Neural progenitor cell (in vitro differentiated cells): Measurements from ENCODE around the gene PA2G4. TPM values are rescaled to one million over a fixed set of nuclear protein-coding genes. Genes with fewer than 3 reads are reported as not detected.

Experiments used
- DNase-seq: peaks from one replicate; pipeline ENCODE4 v3.0.0-alpha.2; 2016; ENCODE audit warnings: low spot score
- H2AFZ ChIP-seq: fragments of 200-600 bp; sonication (generic); replicated peaks from 2 replicates; pipeline ENCODE4 v1.6.1; 2016; ENCODE audit warnings: antibody characterized with exemption
- H3F3A ChIP-seq: fragments of 200-600 bp; sonication (generic); 2 replicates; pipeline ENCODE4 v1.6.1; 2016; ENCODE audit warnings: antibody characterized with exemption, low read depth
- H3K27ac ChIP-seq: fragments of 200-600 bp; sonication (generic); 2 replicates; pipeline ENCODE4 v1.5.1; 2016; ENCODE audit warnings: mild to moderate bottlenecking
- H3K27me3 ChIP-seq: fragments of 200-600 bp; sonication (generic); 2 replicates; pipeline ENCODE4 v1.6.1; 2016; ENCODE audit warnings: mild to moderate bottlenecking, moderate library complexity
- H3K36me3 ChIP-seq: fragments of 200-600 bp; sonication (generic); 2 replicates; pipeline ENCODE4 v1.5.1; 2016
- H3K4me1 ChIP-seq: fragments of 200-600 bp; sonication (generic); 2 replicates; pipeline ENCODE4 v1.6.1; 2016; ENCODE audit warnings: mixed run types
- H3K4me2 ChIP-seq: fragments of 200-600 bp; sonication (generic); 2 replicates; pipeline ENCODE4 v1.6.1; 2016
- H3K4me3 ChIP-seq: fragments of 200-600 bp; sonication (generic); 2 replicates; pipeline ENCODE4 v1.5.1; 2016
- H3K79me2 ChIP-seq: fragments of 200-600 bp; sonication (generic); 2 replicates; pipeline ENCODE4 v1.6.1; 2016; ENCODE audit warnings: low read depth
- H3K9ac ChIP-seq: fragments of 200-600 bp; sonication (generic); 2 replicates; pipeline ENCODE4 v1.6.1; 2016
- H3K9me3 ChIP-seq: fragments of 200-600 bp; sonication (generic); 2 replicates; pipeline ENCODE4 v1.5.1; 2016; ENCODE audit warnings: low read depth
- H4K20me1 ChIP-seq: fragments of 200-600 bp; sonication (generic); 2 replicates; pipeline ENCODE4 v1.6.1; 2016; ENCODE audit warnings: low read depth
- H3K27ac Mint-ChIP-seq: 3 replicates; pipeline ENCODE4 v1.8.0; 2021; ENCODE audit warnings: mixed read lengths
- H3K27me3 Mint-ChIP-seq: 2 replicates; pipeline ENCODE4 v1.8.0; 2022; ENCODE audit warnings: low read depth, mild to moderate bottlenecking, inconsistent platforms, moderate library complexity, mixed read lengths; ENCODE audit not compliant: insufficient read depth
- H3K36me3 Mint-ChIP-seq: 3 replicates; pipeline ENCODE4 v1.8.0; 2021; ENCODE audit warnings: mixed read lengths
- H3K4me1 Mint-ChIP-seq: 3 replicates; pipeline ENCODE4 v1.8.0; 2021; ENCODE audit warnings: mixed read lengths
- H3K4me3 Mint-ChIP-seq: 3 replicates; pipeline ENCODE4 v1.8.0; 2021; ENCODE audit warnings: mild to moderate bottlenecking, moderate library complexity, mixed read lengths
- H3K9me3 Mint-ChIP-seq: 3 replicates; pipeline ENCODE4 v1.8.0; 2020; ENCODE audit warnings: mixed read lengths
- CTCF ChIP-seq: fragments of 200-600 bp; sonication (generic); IDR thresholded peaks from 2 replicates; pipeline ENCODE4 v1.5.1; 2017; ENCODE audit warnings: antibody characterized with exemption, mild to moderate bottlenecking
- EZH2 ChIP-seq: fragments of 200-600 bp; sonication (generic); IDR thresholded peaks from 2 replicates; pipeline ENCODE4 v1.6.1; 2017; ENCODE audit warnings: antibody characterized with exemption, mild to moderate bottlenecking, moderate library complexity
- EZH2phosphoT487 ChIP-seq: fragments of 200-600 bp; sonication (generic); IDR thresholded peaks from 2 replicates; pipeline ENCODE4 v1.6.1; 2017; ENCODE audit warnings: antibody characterized with exemption
- total RNA-seq: library from RNA; depleted of rRNA; stranded (reverse); fragments of >200 nt; gene quantifications from 2 replicates; pipeline ENCODE4 v1.2.3, GENCODE V29; 2015; ENCODE audit warnings: low replicate concordance

PA2G4 gene
- total RNA-seq, 1 donor from 2014 or later, result 242 TPM

- Mint-ChIP-seq H3K4me3 (peak overlapping the region; percentile 99), H3K27ac (peak overlapping the region; percentile 97), H3K36me3 (peaks cover 45% of the 10 kb centered on the region), H3K4me1 (peaks cover 69% of the 10 kb centered on the region), H3K9me3 (no peaks in the 10 kb centered on the region), H3K27me3 (peaks cover 28% of the 10 kb centered on the region)
- Histone ChIP-seq H3K27me3 (no peaks in the 10 kb centered on the region), H3K4me2 (peak overlapping the region; percentile 90), H3K27ac (peak overlapping the region; percentile 89), H3K9ac (peak overlapping the region; percentile 17), H3K4me1 (peaks cover 46% of the 10 kb centered on the region), H2AFZ (no peak overlapping the region), H3K79me2 (peaks cover 45% of the 10 kb centered on the region), H4K20me1 (peaks cover 40% of the 10 kb centered on the region), H3K4me3 (peak overlapping the region; percentile 73), H3K9me3 (no peaks in the 10 kb centered on the region), H3F3A (peaks cover 62% of the 10 kb centered on the region), H3K36me3 (no peaks in the 10 kb centered on the region)
- TF ChIP-seq EZH2phosphoT487, result no peak
- TF ChIP-seq CTCF, result peak; percentile 63
- peak; percentile 90 for DNase-seq
Measured at GRCh38 chr12:56157201-56158028, 53.1 kb downstream of the PA2G4 start.

- Mint-ChIP-seq H3K27ac (peak within 1 kb of the TSS; percentile 100), H3K4me3 (peak within 1 kb of the TSS; percentile 99), H3K9me3 (no peaks in the 10 kb centered on the region), H3K27me3 (peaks cover 29% of the 10 kb centered on the region), H3K36me3 (peaks cover 50% of the 10 kb centered on the region), H3K4me1 (peaks cover 74% of the 10 kb centered on the region)
- Histone ChIP-seq H3K4me2 (peak within 1 kb of the TSS; percentile 90), H3K36me3 (no peaks in the 10 kb centered on the region), H3K9ac (peak within 1 kb of the TSS; percentile 90), H3F3A (peaks cover 71% of the 10 kb centered on the region), H2AFZ (no peak within 1 kb of the TSS), H3K27ac (peak within 1 kb of the TSS; percentile 89), H3K4me1 (peaks cover 50% of the 10 kb centered on the region), H4K20me1 (peaks cover 48% of the 10 kb centered on the region), H3K9me3 (no peaks in the 10 kb centered on the region), H3K79me2 (peaks cover 37% of the 10 kb centered on the region), H3K4me3 (peak within 1 kb of the TSS; percentile 73), H3K27me3 (no peaks in the 10 kb centered on the region)
- TF ChIP-seq EZH2phosphoT487 (no peak), EZH2 (no peak), CTCF (no peak)
- peak; percentile 99 for DNase-seq
Measured at GRCh38 chr12:56158029-56158925, 53.9 kb downstream of the PA2G4 start, which contains the start of gene MYL6. MYL6 (plus strand) TSS chr12:56158359; CDS start chr12:56158402, 43 bp downstream.

GRCh38 chr12:56158926-56159461 is 54.6 kb downstream of the PA2G4 start:
- DNase-seq, result peak; percentile 77
- Histone ChIP-seq H3F3A (peaks cover 78% of the 10 kb centered on the region), H2AFZ (no peak overlapping the region), H3K4me2 (peak overlapping the region; percentile 90), H3K4me3 (peak overlapping the region; percentile 73), H3K79me2 (peaks cover 30% of the 10 kb centered on the region), H3K9ac (peak overlapping the region; percentile 90), H3K27ac (peak overlapping the region; percentile 89), H4K20me1 (peaks cover 56% of the 10 kb centered on the region), H3K9me3 (no peaks in the 10 kb centered on the region), H3K4me1 (peaks cover 49% of the 10 kb centered on the region), H3K27me3 (no peaks in the 10 kb centered on the region), H3K36me3 (no peaks in the 10 kb centered on the region)
- Mint-ChIP-seq H3K36me3 (peaks cover 56% of the 10 kb centered on the region), H3K27ac (peak overlapping the region; percentile 100), H3K4me1 (peaks cover 75% of the 10 kb centered on the region), H3K4me3 (peak overlapping the region; percentile 99), H3K9me3 (no peaks in the 10 kb centered on the region), H3K27me3 (peaks cover 33% of the 10 kb centered on the region)
- TF ChIP-seq EZH2, result no peak
- TF ChIP-seq EZH2phosphoT487, result no peak
- TF ChIP-seq CTCF, result no peak
